Fibroblast of skin of back (primary cell): ENCODE data around the gene MYO15A. TPM values are rescaled to one million over a fixed set of nuclear protein-coding genes. Genes with fewer than 3 reads are reported as not detected.

ENCODE experiments used
- DNase-seq: peaks from one replicate; pipeline ENCODE4 v3.0.0-alpha.2; 2013
- polyA plus RNA-seq, 2 experiments: library from polyadenylated mRNA; unstranded; fragments of 120-200 nt; gene quantifications; one replicate each; pipeline ENCODE4 v1.2.1, GENCODE V29; 2013; ENCODE audit not compliant: insufficient read length in 2 of 2

The MYO15A gene, protein sequence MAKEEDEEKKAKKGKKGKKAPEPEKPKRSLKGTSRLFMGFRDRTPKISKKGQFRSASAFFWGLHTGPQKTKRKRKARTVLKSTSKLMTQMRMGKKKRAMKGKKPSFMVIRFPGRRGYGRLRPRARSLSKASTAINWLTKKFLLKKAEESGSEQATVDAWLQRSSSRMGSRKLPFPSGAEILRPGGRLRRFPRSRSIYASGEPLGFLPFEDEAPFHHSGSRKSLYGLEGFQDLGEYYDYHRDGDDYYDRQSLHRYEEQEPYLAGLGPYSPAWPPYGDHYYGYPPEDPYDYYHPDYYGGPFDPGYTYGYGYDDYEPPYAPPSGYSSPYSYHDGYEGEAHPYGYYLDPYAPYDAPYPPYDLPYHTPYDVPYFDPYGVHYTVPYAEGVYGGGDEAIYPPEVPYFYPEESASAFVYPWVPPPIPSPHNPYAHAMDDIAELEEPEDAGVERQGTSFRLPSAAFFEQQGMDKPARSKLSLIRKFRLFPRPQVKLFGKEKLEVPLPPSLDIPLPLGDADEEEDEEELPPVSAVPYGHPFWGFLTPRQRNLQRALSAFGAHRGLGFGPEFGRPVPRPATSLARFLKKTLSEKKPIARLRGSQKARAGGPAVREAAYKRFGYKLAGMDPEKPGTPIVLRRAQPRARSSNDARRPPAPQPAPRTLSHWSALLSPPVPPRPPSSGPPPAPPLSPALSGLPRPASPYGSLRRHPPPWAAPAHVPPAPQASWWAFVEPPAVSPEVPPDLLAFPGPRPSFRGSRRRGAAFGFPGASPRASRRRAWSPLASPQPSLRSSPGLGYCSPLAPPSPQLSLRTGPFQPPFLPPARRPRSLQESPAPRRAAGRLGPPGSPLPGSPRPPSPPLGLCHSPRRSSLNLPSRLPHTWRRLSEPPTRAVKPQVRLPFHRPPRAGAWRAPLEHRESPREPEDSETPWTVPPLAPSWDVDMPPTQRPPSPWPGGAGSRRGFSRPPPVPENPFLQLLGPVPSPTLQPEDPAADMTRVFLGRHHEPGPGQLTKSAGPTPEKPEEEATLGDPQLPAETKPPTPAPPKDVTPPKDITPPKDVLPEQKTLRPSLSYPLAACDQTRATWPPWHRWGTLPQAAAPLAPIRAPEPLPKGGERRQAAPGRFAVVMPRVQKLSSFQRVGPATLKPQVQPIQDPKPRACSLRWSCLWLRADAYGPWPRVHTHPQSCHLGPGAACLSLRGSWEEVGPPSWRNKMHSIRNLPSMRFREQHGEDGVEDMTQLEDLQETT (N-terminal part only)
- not detected for polyA plus RNA-seq (2013, experiment 1 of 2; ENCODE audit: insufficient read length)
- polyA plus RNA-seq (2013, experiment 2 of 2; ENCODE audit: insufficient read length), result 0.44 TPM

DNA sequence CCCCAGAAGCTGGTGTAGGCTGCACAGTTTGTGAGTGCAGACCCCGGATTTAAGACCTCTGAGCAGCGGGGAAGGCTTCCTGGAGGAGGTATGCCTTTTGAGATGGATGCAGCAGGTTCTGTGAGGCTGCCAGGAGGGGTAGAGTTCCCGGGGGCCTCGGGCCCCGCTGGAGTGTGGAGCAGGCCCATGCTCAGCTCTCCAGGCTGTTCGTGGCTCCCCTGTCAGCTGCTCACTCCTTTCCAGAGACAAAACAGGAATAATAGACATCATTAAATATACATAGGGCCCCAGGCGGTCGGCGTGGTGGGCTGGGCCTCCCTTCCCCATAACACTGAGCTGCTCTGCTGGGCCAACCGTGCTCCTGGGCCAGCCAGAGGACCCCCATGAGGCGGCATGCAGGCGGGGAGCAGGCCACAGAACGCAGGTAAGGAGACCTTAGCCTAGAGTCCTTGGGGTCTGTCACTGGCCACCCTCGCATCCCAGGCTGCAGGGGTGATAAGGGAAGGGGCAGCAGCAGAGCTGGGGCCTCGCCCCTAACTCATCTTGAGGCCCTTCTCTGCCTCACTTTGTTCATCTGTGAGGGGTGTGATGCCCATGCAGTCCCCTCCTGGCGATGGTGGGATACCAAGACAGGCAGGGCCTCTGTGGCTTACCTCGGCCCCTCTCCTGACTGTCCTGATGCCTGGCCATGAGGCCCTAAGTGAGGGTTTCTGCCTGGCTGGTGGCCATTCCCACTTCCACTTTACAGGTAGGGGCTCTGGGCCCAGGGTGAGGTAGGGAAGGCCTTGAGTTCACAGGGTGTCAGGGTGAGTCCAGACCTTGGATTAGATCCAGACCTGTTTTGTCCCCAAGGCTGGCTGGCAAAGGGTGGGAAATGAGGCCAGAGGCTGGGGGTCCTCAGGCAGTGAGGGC lies at the start of gene MYO15A:
Gene MYO15A, plus strand, starts transcription at position 356 of the 912 bp plus-strand sequence. CDS start 10,045 bp downstream, outside the sequence.
- no peak for DNase-seq

DNA sequence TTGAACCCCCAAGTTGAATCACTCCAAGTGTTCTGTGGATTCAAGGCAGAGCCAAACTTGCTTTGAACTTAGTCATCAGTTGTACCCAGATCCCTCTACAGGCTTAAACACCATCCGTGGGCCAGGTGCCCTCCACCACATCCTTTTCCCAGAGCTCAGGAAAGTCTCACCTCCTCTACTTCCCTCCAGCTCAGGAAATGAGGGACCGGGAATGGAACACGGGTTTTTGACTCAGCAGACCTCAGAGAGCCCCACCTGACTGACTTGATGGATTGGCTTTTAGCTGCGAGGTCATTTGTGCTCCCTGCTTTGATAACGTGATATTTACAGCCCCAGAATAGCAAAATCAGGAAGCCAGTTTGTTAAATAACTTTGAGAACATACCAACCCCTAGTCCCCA lies 49.3 kb upstream of the MYO15A start:
- no peak for DNase-seq

DNA sequence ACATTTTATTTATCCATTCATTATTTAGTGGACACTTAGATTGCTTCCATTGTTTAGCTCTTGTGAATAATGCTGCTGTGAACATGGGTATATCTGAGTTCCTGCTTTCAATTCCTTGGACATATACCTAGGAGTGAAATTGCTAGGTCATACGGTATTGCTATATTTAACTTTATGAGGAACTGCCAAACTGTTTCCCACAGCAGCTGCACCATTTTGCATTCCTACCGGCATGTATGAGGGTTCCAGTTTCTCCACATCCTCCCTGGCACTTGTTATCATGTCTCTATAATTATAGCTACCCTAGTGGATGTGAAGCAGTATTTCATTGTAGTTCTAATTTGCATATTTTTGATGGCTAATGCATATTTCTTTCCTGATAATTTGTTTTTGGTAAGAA lies 44.5 kb upstream of the MYO15A start:
- DNase-seq, result no peak

GRCh38 chr17:18065546-18065945 lies 43.0 kb upstream of the MYO15A start:
- no peak for DNase-seq

DNA sequence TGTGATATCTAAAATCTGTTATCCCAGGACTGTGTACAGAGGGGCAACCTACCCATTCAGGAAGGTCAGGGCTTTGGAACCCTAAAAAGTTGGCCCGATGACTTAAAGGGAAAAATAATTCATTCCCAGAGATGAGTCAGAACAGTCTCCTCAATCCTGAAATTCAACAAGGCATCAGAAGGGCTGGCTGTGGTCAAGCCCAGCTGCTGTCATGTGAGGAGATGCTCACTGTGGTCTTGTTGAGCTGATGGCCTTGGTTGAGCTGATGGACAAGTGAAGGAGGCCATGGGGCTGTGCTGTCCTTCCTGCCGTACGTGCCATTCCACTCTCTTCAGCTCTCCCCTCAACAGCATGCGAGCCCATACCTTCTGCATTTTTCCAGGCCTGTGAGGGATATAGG lies 41.7 kb upstream of the MYO15A start:
- no peak for DNase-seq

DNA sequence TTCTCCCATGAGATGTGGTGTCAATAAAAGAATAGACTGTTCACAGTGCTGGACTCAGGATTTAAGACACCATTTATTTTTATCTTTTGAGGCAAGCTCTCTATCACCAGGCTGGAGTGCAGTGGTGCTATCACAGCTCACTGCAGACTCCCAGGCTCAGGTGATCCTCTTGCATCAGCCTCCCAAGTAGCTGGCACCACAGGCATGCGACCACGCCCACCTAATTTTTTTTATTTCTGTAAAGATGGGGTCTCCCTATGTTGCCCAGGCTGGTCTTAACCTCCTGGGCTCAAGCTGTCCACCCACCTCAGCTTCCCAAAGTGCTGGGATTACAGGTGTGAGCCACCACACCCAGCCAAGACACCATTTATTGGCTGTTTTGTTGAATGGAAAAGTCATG lies 39.5 kb upstream of the MYO15A start:
- DNase-seq, result no peak

GRCh38 chr17:18070861-18071340 lies 37.7 kb upstream of the MYO15A start:
- DNase-seq, result peak; percentile 31

- DNase-seq, result no peak
Observed at GRCh38 chr17:18071751-18072150, 36.8 kb upstream of the MYO15A start.

GRCh38 chr17:18074566-18075272 lies 33.8 kb upstream of the MYO15A start:
- DNase-seq, result no peak

GRCh38 chr17:18076936-18077335 lies 31.6 kb upstream of the MYO15A start:
- DNase-seq, result no peak

- DNase-seq, result no peak
Observed at GRCh38 chr17:18079543-18079942, 29.0 kb upstream of the MYO15A start.

DNA sequence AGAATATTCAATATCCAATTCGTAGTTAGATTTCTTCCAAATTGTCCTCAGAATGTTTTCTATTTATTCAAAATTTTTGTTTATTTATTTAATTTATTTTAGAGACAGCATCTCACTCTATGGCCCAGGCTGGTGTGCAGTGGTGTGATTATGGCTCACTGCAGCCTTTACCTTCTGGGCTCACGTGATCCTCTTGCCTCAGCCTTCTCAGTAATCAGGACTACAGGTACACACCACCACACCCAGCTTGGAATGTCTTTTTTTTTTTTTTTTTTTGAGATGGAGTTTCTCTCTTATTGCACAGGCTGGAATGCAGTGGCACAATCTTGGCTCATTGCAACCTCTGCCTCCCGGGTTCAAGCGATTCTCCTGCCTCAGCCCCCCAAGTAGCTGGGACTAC lies 24.3 kb upstream of the MYO15A start:
- no peak for DNase-seq

GRCh38 chr17:18087610-18088491 lies 20.7 kb upstream of the MYO15A start, which contains the start of gene DRG2:
Gene DRG2, plus strand, starts transcription at chr17:18087948. Its CDS starts 76 bp downstream, at chr17:18088024.
- DNase-seq, result peak; percentile 89

DNA sequence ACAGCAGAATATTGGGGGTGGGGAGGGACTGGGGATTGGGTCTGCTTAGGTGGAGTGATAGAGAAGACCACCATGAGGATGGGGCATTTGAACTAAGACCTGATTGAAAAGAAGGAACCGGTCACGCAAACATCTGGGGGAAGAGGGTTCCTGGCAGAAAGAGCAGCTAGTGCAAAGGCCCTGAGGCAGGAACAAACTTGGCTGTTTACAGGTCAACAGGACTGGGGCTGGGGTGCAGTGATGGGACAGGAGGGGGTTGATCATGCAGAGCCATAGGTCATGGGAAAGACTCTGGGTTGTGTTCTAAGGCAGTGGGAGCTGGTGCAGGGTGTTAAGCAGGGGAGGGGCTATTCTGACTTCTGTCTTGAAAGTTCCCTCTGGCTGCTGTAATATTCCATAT lies 18.9 kb upstream of the MYO15A start:
- no peak for DNase-seq

GRCh38 chr17:18093616-18094408 lies 14.7 kb upstream of the MYO15A start:
- peak; percentile 79 for DNase-seq

DNA sequence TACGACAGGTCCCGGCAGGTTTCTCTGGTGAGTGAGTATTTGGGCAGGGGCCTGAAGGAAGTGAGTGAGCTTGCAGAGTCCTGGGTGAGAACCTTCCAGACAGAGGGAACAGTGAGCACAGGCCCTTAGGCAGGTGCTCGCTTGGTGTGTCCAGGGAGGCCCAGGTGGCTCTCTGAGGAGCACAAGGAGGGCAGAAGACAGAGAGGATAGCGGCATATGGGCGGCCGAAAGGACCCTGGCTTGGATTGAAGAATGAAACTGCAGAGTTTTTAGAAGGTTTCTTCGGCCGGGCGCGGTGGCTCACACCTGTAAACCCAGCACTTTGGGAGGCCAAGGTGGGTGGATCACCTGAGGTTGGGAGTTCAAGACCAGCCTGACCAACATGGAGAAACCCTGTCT lies 14.1 kb upstream of the MYO15A start:
- no peak for DNase-seq

DNA sequence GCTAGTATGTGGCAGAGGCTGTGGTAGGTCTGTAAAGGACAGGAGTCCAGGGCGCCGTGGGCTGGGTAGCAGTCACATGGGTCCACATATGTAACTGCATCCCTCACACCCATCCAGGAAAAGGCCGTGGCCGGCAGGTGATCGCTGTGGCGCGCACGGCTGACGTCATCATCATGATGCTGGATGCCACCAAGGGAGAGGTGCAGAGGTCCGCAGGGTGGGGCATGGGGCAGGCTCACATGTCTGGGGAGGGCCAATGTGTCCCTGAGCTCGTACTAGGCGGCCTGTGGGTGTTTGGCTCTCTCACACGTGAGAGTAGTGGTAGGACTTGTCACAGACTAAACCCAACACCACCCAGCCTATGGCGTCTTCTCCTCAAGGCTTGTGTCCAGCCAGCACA lies 9.0 kb upstream of the MYO15A start:
- DNase-seq, result no peak

- DNase-seq, result no peak
Observed at GRCh38 chr17:18100616-18101015, 7.9 kb upstream of the MYO15A start.

GRCh38 chr17:18101828-18102227 lies 6.7 kb upstream of the MYO15A start:
- DNase-seq, result no peak
